Activated CD8-positive, alpha-beta T cell treated with anti-CD3 and anti-CD28 coated beads for 36 hours (primary cell): Measurements from ENCODE around the gene FAM161B. TPM values are rescaled to one million over a fixed set of nuclear protein-coding genes. Genes with fewer than 3 reads are reported as not detected.

Source experiments
- ATAC-seq: fragments of 200-7000 bp; cut with Tn5 transposase; one replicate; pipeline ENCODE4 v1.10.0; 2021; ENCODE audit warnings: mild to moderate bottlenecking, moderate library complexity
- CTCF ChIA-PET: fragments of 350-600 bp; sonication (Branson Sonifier 250); formaldehyde crosslinking; loops from one replicate; lab custom pipeline; 2021; ENCODE audit warnings: antibody characterized with exemption; lab: Charles Lee
- POLR2A ChIA-PET: fragments of 350-600 bp; sonication (Branson Sonifier 250); formaldehyde crosslinking; loops from one replicate; lab custom pipeline; 2021; ENCODE audit warnings: antibody characterized with exemption; lab: Charles Lee
- DNase-seq: peaks from one replicate; pipeline ENCODE4 v3.0.0-alpha.2; 2020
- H3K27ac Mint-ChIP-seq: one replicate; pipeline ENCODE4 v1.8.0; 2021; ENCODE audit warnings: mild to moderate bottlenecking, mixed read lengths
- H3K27me3 Mint-ChIP-seq: one replicate; pipeline ENCODE4 v1.8.0; 2021; ENCODE audit warnings: mixed read lengths
- H3K36me3 Mint-ChIP-seq: one replicate; pipeline ENCODE4 v1.8.0; 2021; ENCODE audit warnings: low read depth, mixed read lengths
- H3K4me1 Mint-ChIP-seq: one replicate; pipeline ENCODE4 v1.8.0; 2021; ENCODE audit warnings: low read depth, mixed read lengths
- H3K4me3 Mint-ChIP-seq: one replicate; pipeline ENCODE4 v1.8.0; 2021; ENCODE audit warnings: mild to moderate bottlenecking, moderate library complexity, mixed read lengths
- H3K9me3 Mint-ChIP-seq: one replicate; pipeline ENCODE4 v1.8.0; 2021; ENCODE audit warnings: mixed read lengths
- intact Hi-C: fragments of 100-400 bp; cut with micrococcal nuclease; formaldehyde crosslinking; loops from one replicate; pipeline ENCODE4 v1.10.0; 2022
- total RNA-seq, 2 experiments: library from RNA; stranded (reverse); gene quantifications; one replicate each; pipeline ENCODE4 v1.2.3, GENCODE V29; 2021
- TF ChIP-seq, protein P1 (sequence below): fragments of 200-600 bp; IDR thresholded peaks from one replicate; pipeline ENCODE4 v1.8.0; 2022; ENCODE audit warnings: antibody characterized with exemption, mild to moderate bottlenecking

The FAM161B gene
- total RNA-seq, 2 experiments from 2014 or later, result 1.0 to 1.3 TPM

DNA sequence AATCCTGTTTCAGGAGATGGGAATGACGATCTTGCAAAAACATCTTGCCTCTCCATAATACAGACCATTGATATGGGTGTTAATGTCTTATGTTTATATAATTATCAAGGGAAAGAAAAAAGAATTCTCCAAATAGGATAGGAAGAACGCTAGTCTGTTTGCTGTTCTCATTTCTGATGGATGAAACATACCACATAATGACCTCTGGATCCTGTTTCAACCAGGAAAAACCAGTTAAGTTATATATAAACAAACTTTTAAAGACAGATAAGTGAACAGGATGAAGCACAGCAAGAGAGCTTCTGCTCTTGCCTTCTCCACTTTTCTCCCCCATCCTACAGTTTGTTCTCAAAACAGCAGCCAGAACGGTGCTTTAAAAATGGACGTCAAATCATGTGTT, 28.0 kb upstream of the FAM161B start:
- intact Hi-C loops, result no loop called here
- no peaks in the 10 kb centered on the region for H3K27me3 Mint-ChIP-seq
- DNase-seq (no peak), ATAC-seq (no peak)
- H3K4me3 Mint-ChIP-seq, result no peak overlapping the region
- H3K4me1 Mint-ChIP-seq, result no peaks in the 10 kb centered on the region
- H3K9me3 Mint-ChIP-seq, result no peaks in the 10 kb centered on the region
- no peak overlapping the region for H3K27ac Mint-ChIP-seq
- ChIA-PET CTCF (no interaction called here), POLR2A (no interaction called here)
- TF ChIP-seq, protein P1, sequence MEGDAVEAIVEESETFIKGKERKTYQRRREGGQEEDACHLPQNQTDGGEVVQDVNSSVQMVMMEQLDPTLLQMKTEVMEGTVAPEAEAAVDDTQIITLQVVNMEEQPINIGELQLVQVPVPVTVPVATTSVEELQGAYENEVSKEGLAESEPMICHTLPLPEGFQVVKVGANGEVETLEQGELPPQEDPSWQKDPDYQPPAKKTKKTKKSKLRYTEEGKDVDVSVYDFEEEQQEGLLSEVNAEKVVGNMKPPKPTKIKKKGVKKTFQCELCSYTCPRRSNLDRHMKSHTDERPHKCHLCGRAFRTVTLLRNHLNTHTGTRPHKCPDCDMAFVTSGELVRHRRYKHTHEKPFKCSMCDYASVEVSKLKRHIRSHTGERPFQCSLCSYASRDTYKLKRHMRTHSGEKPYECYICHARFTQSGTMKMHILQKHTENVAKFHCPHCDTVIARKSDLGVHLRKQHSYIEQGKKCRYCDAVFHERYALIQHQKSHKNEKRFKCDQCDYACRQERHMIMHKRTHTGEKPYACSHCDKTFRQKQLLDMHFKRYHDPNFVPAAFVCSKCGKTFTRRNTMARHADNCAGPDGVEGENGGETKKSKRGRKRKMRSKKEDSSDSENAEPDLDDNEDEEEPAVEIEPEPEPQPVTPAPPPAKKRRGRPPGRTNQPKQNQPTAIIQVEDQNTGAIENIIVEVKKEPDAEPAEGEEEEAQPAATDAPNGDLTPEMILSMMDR, result no peak
- peaks cover 5% of the 10 kb centered on the region for H3K36me3 Mint-ChIP-seq

DNA sequence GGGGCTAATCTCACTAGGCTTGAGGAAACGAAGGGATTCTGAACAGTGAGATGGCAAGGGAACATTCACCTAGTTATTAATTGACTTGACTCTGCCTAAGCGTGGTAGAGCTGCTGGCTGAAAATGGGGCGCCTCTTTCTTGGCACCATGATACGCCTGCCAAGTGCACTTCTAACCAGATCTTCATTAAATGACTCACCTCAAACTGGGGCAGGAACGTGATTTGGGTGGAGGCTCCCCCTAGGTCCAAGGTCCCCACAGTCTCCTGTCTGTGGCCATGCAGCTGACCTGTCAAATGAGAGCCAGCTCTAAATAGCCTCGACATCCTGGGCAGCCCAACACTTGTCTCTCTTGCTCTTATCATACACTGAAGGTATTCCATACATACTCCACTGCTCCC, 26.2 kb upstream of the FAM161B start:
- Mint-ChIP-seq H3K27ac (no peak overlapping the region), H3K4me1 (no peaks in the 10 kb centered on the region), H3K27me3 (no peaks in the 10 kb centered on the region), H3K4me3 (no peak overlapping the region), H3K36me3 (peaks cover 5% of the 10 kb centered on the region), H3K9me3 (no peaks in the 10 kb centered on the region)
- DNase-seq (no peak), ATAC-seq (no peak)
- intact Hi-C loops, result no loop called here
- ChIA-PET POLR2A (no interaction called here), CTCF (no interaction called here)
- TF ChIP-seq, protein P1, result no peak

DNA sequence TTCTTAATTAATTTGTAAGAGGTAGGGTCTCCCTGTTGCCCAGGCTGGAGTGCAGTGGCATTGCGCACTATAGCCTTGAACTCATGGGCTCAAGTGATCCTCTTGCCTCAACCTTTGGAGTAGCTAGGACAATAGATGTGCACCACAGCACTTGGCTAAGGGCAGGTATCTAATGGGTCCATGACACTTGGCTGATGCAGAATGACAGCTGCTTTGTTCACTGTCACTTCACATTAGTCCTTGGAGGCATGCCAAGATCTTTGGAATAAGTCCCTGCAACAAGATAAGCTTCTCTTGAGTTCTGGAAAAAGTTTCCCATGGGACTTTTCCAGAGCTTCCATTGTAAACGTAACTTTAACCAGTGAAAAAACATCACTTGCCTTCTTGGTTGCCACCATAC, 23.6 kb upstream of the FAM161B start:
- POLR2A ChIA-PET, result interaction anchor here (0.6 kb wide), 1 partner anchor 11 kb away, joined by 3 read pairs; no protein-coding TSS in a partner anchor
- CTCF ChIA-PET, result no interaction called here
- Mint-ChIP-seq H3K27ac (no peak overlapping the region), H3K9me3 (no peaks in the 10 kb centered on the region), H3K4me3 (no peak overlapping the region), H3K4me1 (no peaks in the 10 kb centered on the region), H3K27me3 (no peaks in the 10 kb centered on the region), H3K36me3 (peaks cover 13% of the 10 kb centered on the region)
- ATAC-seq (no peak), DNase-seq (no peak)
- intact Hi-C loops, result no loop called here
- TF ChIP-seq, protein P1, result no peak

DNA sequence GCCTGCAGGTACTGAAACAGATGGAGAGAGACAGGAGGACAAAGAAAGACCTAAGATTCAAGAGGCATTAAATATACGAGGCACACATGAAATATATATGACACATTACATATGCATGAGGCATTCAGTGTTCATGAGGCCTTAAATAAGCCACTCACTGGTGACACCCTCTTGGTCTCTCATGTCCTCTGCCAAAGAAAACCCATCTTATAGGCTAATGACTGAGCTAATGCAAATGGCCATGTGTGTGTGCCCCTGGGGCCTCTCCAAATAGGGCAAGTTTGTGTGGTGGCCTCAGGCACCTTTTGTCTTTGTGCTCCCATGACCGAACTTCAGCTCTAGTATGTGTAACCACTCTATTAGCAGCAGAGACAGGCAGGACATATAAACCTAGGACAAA, 19.0 kb upstream of the FAM161B start:
- no peak for ATAC-seq
- intact Hi-C loops, result loop anchor here (10.0 kb wide), 1 partner anchor 66 kb away; no protein-coding TSS in a partner anchor

DNA sequence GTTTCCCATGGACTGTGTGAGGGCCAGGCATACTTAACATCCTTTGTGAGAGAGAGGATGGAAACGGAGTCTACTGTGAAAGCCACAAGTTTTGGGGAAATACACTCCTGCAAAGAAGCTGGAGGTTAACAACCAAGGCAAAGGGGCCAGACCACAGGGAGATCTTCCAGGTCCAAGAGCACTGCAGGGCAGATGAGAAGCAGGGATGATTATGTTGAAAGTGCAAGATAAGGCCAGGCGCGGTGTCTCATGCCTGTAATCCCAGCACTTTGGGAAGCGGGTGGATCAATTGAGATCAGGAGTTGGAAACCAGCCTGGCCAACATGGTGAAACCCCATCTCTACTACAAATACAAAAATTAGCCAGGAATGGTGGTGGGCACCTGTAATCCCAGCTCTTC, 15.3 kb upstream of the FAM161B start:
- Mint-ChIP-seq H3K36me3 (peaks cover 31% of the 10 kb centered on the region), H3K9me3 (no peaks in the 10 kb centered on the region), H3K4me1 (no peaks in the 10 kb centered on the region), H3K4me3 (no peak overlapping the region), H3K27ac (no peak overlapping the region), H3K27me3 (no peaks in the 10 kb centered on the region)
- TF ChIP-seq, protein P1, result no peak
- CTCF ChIA-PET, result no interaction called here
- intact Hi-C loops, result loop anchor here (10.0 kb wide), 1 partner anchor 70 kb away; no protein-coding TSS in a partner anchor
- POLR2A ChIA-PET, result no interaction called here
- ATAC-seq (no peak), DNase-seq (no peak)

More for the DNA sequence above, 19.0 kb upstream of the FAM161B start:
- ChIA-PET CTCF (no interaction called here), POLR2A (no interaction called here)
- H3K27ac Mint-ChIP-seq, result no peak overlapping the region
- peaks cover 16% of the 10 kb centered on the region for H3K36me3 Mint-ChIP-seq
- H3K4me1 Mint-ChIP-seq, result no peaks in the 10 kb centered on the region
- H3K27me3 Mint-ChIP-seq, result no peaks in the 10 kb centered on the region
- H3K9me3 Mint-ChIP-seq, result no peaks in the 10 kb centered on the region
- H3K4me3 Mint-ChIP-seq, result no peak overlapping the region
- DNase-seq, result no peak
- TF ChIP-seq, protein P1, result no peak
